OCI-LY7 (cell line): ENCODE measurements around the gene SPR. TPM values are rescaled to one million over a fixed set of nuclear protein-coding genes. Genes with fewer than 3 reads are reported as not detected.

Experiments used
- BruUV-seq: library from RNA; stranded (reverse); fragments of 400-500 nt; replicated peaks from 2 replicates; lab custom pipeline; 2021; lab: Mats Ljungman, UMichigan
- CTCF ChIA-PET: fragments of 300-600 bp; sonication (Branson Sonifier 250); formaldehyde crosslinking; loops from one replicate; lab custom pipeline; 2022; ENCODE audit warnings: antibody characterized with exemption; ENCODE audit not compliant: unreplicated experiment; lab: Charles Lee
- POLR2A ChIA-PET: fragments of 300-600 bp; sonication (Branson Sonifier 250); formaldehyde crosslinking; loops from one replicate; lab custom pipeline; 2022; ENCODE audit warnings: antibody characterized with exemption; lab: Charles Lee
- DNase-seq: peaks from one replicate; pipeline ENCODE4 v3.0.0-alpha.2; 2015; ENCODE audit warnings: low spot score
- H2AFZ ChIP-seq: fragments of 200-600 bp; sonication (generic), shearing (Covaris generic); 2 replicates; pipeline ENCODE4 v1.6.1; 2014; ENCODE audit warnings: mild to moderate bottlenecking, antibody characterized with exemption, low read length, moderate library complexity
- H3K27ac ChIP-seq: fragments of 200-600 bp; sonication (generic); 2 replicates; pipeline ENCODE4 v1.5.1; 2014; ENCODE audit warnings: mixed run types, low read depth, mild to moderate bottlenecking, moderate library complexity, low read length, inconsistent platforms; ENCODE audit not compliant: poor library complexity, severe bottlenecking
- H3K36me3 ChIP-seq: fragments of 200-600 bp; sonication (generic); 2 replicates; pipeline ENCODE4 v1.6.1; 2014; ENCODE audit warnings: mild to moderate bottlenecking, antibody characterized with exemption, low read length, moderate library complexity, mixed read lengths; ENCODE audit not compliant: insufficient read depth
- H3K4me1 ChIP-seq: fragments of 200-600 bp; sonication (generic); 2 replicates; pipeline ENCODE4 v1.5.1; 2014; ENCODE audit warnings: mild to moderate bottlenecking, low read length; ENCODE audit not compliant: insufficient read depth, poor library complexity, severe bottlenecking
- H3K4me2 ChIP-seq: fragments of 200-600 bp; sonication (generic); 2 replicates; pipeline ENCODE4 v1.6.1; 2014; ENCODE audit warnings: mild to moderate bottlenecking, low read length
- H3K4me3 ChIP-seq: fragments of 200-600 bp; sonication (generic); 2 replicates; pipeline ENCODE4 v1.5.1; 2014; ENCODE audit warnings: mild to moderate bottlenecking, low read depth, low read length; ENCODE audit not compliant: poor library complexity, severe bottlenecking
- H3K79me2 ChIP-seq: fragments of 200-600 bp; sonication (generic); 2 replicates; pipeline ENCODE4 v1.6.1; 2016; ENCODE audit warnings: low read depth, mild to moderate bottlenecking, low read length, moderate library complexity, mixed read lengths; ENCODE audit not compliant: insufficient read depth
- H3K9me2 ChIP-seq: fragments of 200-600 bp; sonication (generic); 2 replicates; pipeline ENCODE4 v1.6.1; 2016; ENCODE audit warnings: mild to moderate bottlenecking, low read length, mixed read lengths; ENCODE audit not compliant: insufficient read depth
- H3K9me3 ChIP-seq: fragments of 200-600 bp; sonication (generic); 2 replicates; pipeline ENCODE4 v1.6.1; 2014; ENCODE audit warnings: mild to moderate bottlenecking, mixed run types, low read length, mixed read lengths
- H4K20me1 ChIP-seq: fragments of 200-600 bp; sonication (generic); 2 replicates; pipeline ENCODE4 v1.6.1; 2014; ENCODE audit warnings: mild to moderate bottlenecking, antibody characterized with exemption, low read length, moderate library complexity, mixed read lengths; ENCODE audit not compliant: insufficient read depth
- CTCF ChIP-seq: fragments of 200-600 bp; sonication (generic); conservative IDR thresholded peaks from 2 replicates; pipeline ENCODE4 v1.5.1; 2014; ENCODE audit warnings: mild to moderate bottlenecking, antibody characterized with exemption, low read length, moderate library complexity, mixed read lengths
- EZH2phosphoT487 ChIP-seq: fragments of 200-600 bp; sonication (generic); IDR thresholded peaks from 2 replicates; pipeline ENCODE4 v1.6.1; 2018; ENCODE audit warnings: low read depth, borderline replicate concordance, mild to moderate bottlenecking, mixed run types, antibody characterized with exemption, low read length, moderate library complexity, mixed read lengths
- intact Hi-C: fragments of 100-400 bp; cut with micrococcal nuclease; formaldehyde crosslinking; loops from one replicate; pipeline ENCODE4 v1.10.0; 2022; ENCODE audit not compliant: unreplicated experiment
- total RNA-seq, 2 experiments: library from RNA; depleted of rRNA in 1 of 2; stranded (reverse); fragments of >200 nt in 1 of 2; shearing (Covaris generic) in 1 of 2; gene quantifications; 2 replicates each; pipeline ENCODE4 v1.2.3, GENCODE V29; 2014 to 2022

Gene SPR
- total RNA-seq, 2 experiments from 2014 or later, result not detected

- H3K79me2 ChIP-seq, result no peaks in the 10 kb centered on the region
- no peaks in the 10 kb centered on the region for H3K9me2 ChIP-seq
- no peaks in the 10 kb centered on the region for H4K20me1 ChIP-seq
- intact Hi-C loops, result no loop called here
- DNase-seq, result no peak
- H3K27ac ChIP-seq, result no peak overlapping the region
- BruUV-seq, result no TSS peak
- no peaks in the 10 kb centered on the region for H3K36me3 ChIP-seq
- H3K4me3 ChIP-seq, result no peak overlapping the region
- H2AFZ ChIP-seq, result no peak overlapping the region
- ChIA-PET CTCF (no interaction called here), POLR2A (no interaction called here)
- H3K9me3 ChIP-seq, result no peaks in the 10 kb centered on the region
- no peak for TF ChIP-seq EZH2phosphoT487
- no peak for TF ChIP-seq CTCF
- peaks cover 5% of the 10 kb centered on the region for H3K4me1 ChIP-seq
- no peak overlapping the region for H3K4me2 ChIP-seq
Measured at GRCh38 chr2:72914206-72914559, 27.0 kb downstream of the SPR start.

DNA sequence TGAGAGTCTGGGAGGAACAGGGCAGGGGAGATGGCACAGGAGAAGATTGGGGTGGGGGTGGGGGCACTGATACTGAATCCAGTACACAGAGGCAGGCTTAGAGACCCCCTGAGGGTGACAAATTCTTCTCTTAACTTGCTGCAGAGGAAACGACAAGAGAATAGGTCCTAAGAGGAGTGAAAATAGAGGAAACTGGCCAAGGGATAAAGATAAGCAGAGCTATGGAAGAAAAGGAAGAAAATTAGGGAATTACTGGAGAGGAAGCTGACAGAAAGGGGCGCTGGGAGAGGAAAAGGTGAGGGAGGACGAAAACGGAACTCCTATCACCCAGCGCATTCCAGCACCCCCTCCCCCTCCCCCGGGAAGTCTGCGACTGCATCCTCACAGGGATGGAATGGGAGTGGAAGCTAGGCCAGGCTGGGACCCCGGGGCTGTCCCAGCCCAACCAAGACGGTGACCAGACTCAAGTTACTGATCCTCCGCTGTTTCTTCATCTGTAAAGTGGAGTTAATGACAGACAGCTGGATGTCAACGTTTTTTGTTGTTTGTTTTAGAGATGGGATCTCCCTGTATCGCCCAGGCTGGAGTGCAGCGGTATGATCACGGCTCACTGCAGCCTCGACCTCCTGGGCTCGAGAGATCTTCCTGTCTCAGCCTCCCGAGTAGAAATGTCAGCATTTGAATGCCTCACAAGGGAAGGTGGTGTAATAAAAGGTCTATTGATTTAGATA is 27.5 kb downstream of the SPR start:
- Histone ChIP-seq H3K4me2 (no peak overlapping the region), H3K36me3 (no peaks in the 10 kb centered on the region), H2AFZ (no peak overlapping the region), H3K79me2 (no peaks in the 10 kb centered on the region), H3K4me3 (no peak overlapping the region), H3K9me2 (no peaks in the 10 kb centered on the region), H4K20me1 (no peaks in the 10 kb centered on the region), H3K4me1 (peaks cover 5% of the 10 kb centered on the region), H3K27ac (no peak overlapping the region), H3K9me3 (no peaks in the 10 kb centered on the region)
- CTCF ChIA-PET, result no interaction called here
- POLR2A ChIA-PET, result no interaction called here
- intact Hi-C loops, result no loop called here
- no peak for DNase-seq
- BruUV-seq, result no TSS peak
- no peak for TF ChIP-seq CTCF
- TF ChIP-seq EZH2phosphoT487, result no peak

GRCh38 chr2:72915320-72915906 is 28.2 kb downstream of the SPR start:
- no TSS peak for BruUV-seq
- no peak for DNase-seq
- TF ChIP-seq EZH2phosphoT487 (no peak), CTCF (no peak)

More at GRCh38 chr2:72915320-72915906, 28.2 kb downstream of the SPR start:
- peaks cover 5% of the 10 kb centered on the region for H3K4me1 ChIP-seq
- H2AFZ ChIP-seq, result no peak overlapping the region
- H3K4me2 ChIP-seq, result peak overlapping the region; percentile 50
- intact Hi-C loops, result no loop called here
- no peaks in the 10 kb centered on the region for H4K20me1 ChIP-seq
- H3K4me3 ChIP-seq, result peak overlapping the region; percentile 30
- H3K9me3 ChIP-seq, result no peaks in the 10 kb centered on the region
- no peaks in the 10 kb centered on the region for H3K9me2 ChIP-seq
- H3K36me3 ChIP-seq, result no peaks in the 10 kb centered on the region
- H3K27ac ChIP-seq, result no peak overlapping the region
- ChIA-PET CTCF (no interaction called here), POLR2A (no interaction called here)
- no peaks in the 10 kb centered on the region for H3K79me2 ChIP-seq
